HEK293 (cell line): ENCODE data around the gene CITED1.

Experiments
- CTCF ChIA-PET: fragments of 350-600 bp; formaldehyde crosslinking; extraction: SDS; loops from one replicate; lab custom pipeline; 2021; ENCODE audit warnings: antibody characterized with exemption; lab: Yijun Ruan, JAX
- POLR2A ChIA-PET: fragments of 300-600 bp; formaldehyde crosslinking; extraction: SDS; loops from one replicate; lab custom pipeline; 2020; ENCODE audit warnings: antibody characterized with exemption, inconsistent platforms; lab: Yijun Ruan, JAX
- H3K27ac ChIP-seq: fragments of 200-500 bp; sonication (Bioruptor generic); 2 replicates; pipeline ENCODE4 v1.5.1; 2014; ENCODE audit warnings: low read depth, low read length, control low read depth, inconsistent platforms; ENCODE audit errors: extremely low read depth
- H3K36me3 ChIP-seq, 2 experiments: fragments of 200-500 bp in 1 of 2; sonication (Bioruptor generic) in 1 of 2; 1 replicate in 1 of 2; 2 replicates in 1 of 2; pipeline ENCODE4 v1.5.1; 2014 to 2017; ENCODE audit warnings: inconsistent platforms in 2 of 2, low read length in 2 of 2; ENCODE audit not compliant: control insufficient read depth in 2 of 2, insufficient read depth in 1 of 2
- H3K4me1 ChIP-seq: fragments of 200-500 bp; sonication (Bioruptor generic); 2 replicates; pipeline ENCODE4 v1.5.1; 2014; ENCODE audit warnings: mild to moderate bottlenecking, low read length, inconsistent platforms; ENCODE audit not compliant: control insufficient read depth, insufficient read depth
- H3K4me3 ChIP-seq: 2 replicates; pipeline ENCODE4 v1.5.1; 2011; ENCODE audit warnings: low read depth, mild to moderate bottlenecking, control low read depth, low read length, moderate library complexity
- H3K9me3 ChIP-seq: fragments of 200-500 bp; sonication (Bioruptor generic); 2 replicates; pipeline ENCODE4 v1.5.1; 2014; ENCODE audit warnings: low read depth, low read length, inconsistent platforms; ENCODE audit not compliant: control insufficient read depth, insufficient read depth
- BCL11B ChIP-seq: fragments of 450-650 bp; formaldehyde crosslinking; IDR thresholded peaks from 2 replicates; pipeline ENCODE4 v1.5.1; 2016; ENCODE audit warnings: low read depth, missing biosample characterization, missing genetic modification characterization
- CTCF ChIP-seq: fragments of 450-650 bp; formaldehyde crosslinking; IDR thresholded peaks from 2 replicates; pipeline ENCODE4 v1.5.1; 2016; ENCODE audit warnings: missing biosample characterization, missing genetic modification characterization
- GLIS1 ChIP-seq: fragments of 450-650 bp; formaldehyde crosslinking; IDR thresholded peaks from 2 replicates; pipeline ENCODE4 v1.5.1; 2016; ENCODE audit warnings: missing biosample characterization, missing genetic modification characterization
- SALL2 ChIP-seq: fragments of 450-650 bp; formaldehyde crosslinking; IDR thresholded peaks from 2 replicates; pipeline ENCODE4 v1.5.0; 2017; ENCODE audit warnings: missing biosample characterization, mild to moderate bottlenecking, missing genetic modification characterization, borderline replicate concordance
- TRIM28 ChIP-seq: IDR thresholded peaks from 2 replicates; pipeline ENCODE4 v1.6.1; 2011; ENCODE audit warnings: low read length, control low read depth, borderline replicate concordance
- ZBTB17 ChIP-seq: fragments of 450-650 bp; formaldehyde crosslinking; IDR thresholded peaks from 2 replicates; pipeline ENCODE4 v1.5.1; 2016; ENCODE audit warnings: missing biosample characterization, missing genetic modification characterization
- ZBTB21 ChIP-seq: fragments of 450-650 bp; formaldehyde crosslinking; IDR thresholded peaks from 2 replicates; pipeline ENCODE4 v1.5.1; 2017; ENCODE audit warnings: missing biosample characterization, missing genetic modification characterization
- ZNF112 ChIP-seq: fragments of 450-650 bp; formaldehyde crosslinking; IDR thresholded peaks from 2 replicates; pipeline ENCODE4 v1.5.0; 2017; ENCODE audit warnings: missing biosample characterization, missing genetic modification characterization
- ZNF138 ChIP-seq: fragments of 450-650 bp; formaldehyde crosslinking; IDR thresholded peaks from 2 replicates; pipeline ENCODE4 v1.5.1; 2016; ENCODE audit warnings: missing biosample characterization, missing genetic modification characterization, borderline replicate concordance
- ZNF146 ChIP-seq: fragments of 450-650 bp; formaldehyde crosslinking; IDR thresholded peaks from 2 replicates; pipeline ENCODE4 v1.5.1; 2016; ENCODE audit warnings: missing biosample characterization, missing genetic modification characterization
- ZNF157 ChIP-seq: fragments of 450-650 bp; formaldehyde crosslinking; IDR thresholded peaks from 2 replicates; pipeline ENCODE4 v1.5.1; 2016; ENCODE audit warnings: missing biosample characterization, missing genetic modification characterization
- ZNF16 ChIP-seq: fragments of 450-650 bp; formaldehyde crosslinking; IDR thresholded peaks from 2 replicates; pipeline ENCODE4 v1.5.1; 2016; ENCODE audit warnings: low read depth, missing biosample characterization, missing genetic modification characterization
- ZNF274 ChIP-seq, 2 experiments: fragments of 200-500 bp in 1 of 2; fragments of 450-650 bp in 1 of 2; sonication (Bioruptor generic) in 1 of 2; formaldehyde crosslinking in 1 of 2; IDR thresholded peaks; 2 replicates each; pipeline versions ENCODE4 v1.5.1 to v1.6.1; 2014 to 2016; ENCODE audit warnings: borderline replicate concordance in 1 of 2, inconsistent platforms in 1 of 2, low read length in 1 of 2, missing biosample characterization in 1 of 2, missing genetic modification characterization in 1 of 2
- ZNF324 ChIP-seq: fragments of 450-650 bp; formaldehyde crosslinking; IDR thresholded peaks from 2 replicates; pipeline ENCODE4 v1.5.1; 2016; ENCODE audit warnings: missing biosample characterization, missing genetic modification characterization
- ZNF341 ChIP-seq: fragments of 450-650 bp; formaldehyde crosslinking; IDR thresholded peaks from 2 replicates; pipeline ENCODE4; 2016; ENCODE audit warnings: low read depth, missing biosample characterization, missing genetic modification characterization
- ZNF416 ChIP-seq: fragments of 450-650 bp; formaldehyde crosslinking; IDR thresholded peaks from 2 replicates; pipeline ENCODE4 v1.5.1; 2016; ENCODE audit warnings: missing biosample characterization, missing genetic modification characterization
- ZNF423 ChIP-seq: fragments of 450-650 bp; formaldehyde crosslinking; IDR thresholded peaks from 2 replicates; pipeline ENCODE4 v1.5.1; 2016; ENCODE audit warnings: missing biosample characterization, missing genetic modification characterization
- ZNF514 ChIP-seq: fragments of 450-650 bp; formaldehyde crosslinking; IDR thresholded peaks from 2 replicates; pipeline ENCODE4 v1.5.1; 2016; ENCODE audit warnings: missing biosample characterization, missing genetic modification characterization
- ZNF623 ChIP-seq: fragments of 450-650 bp; formaldehyde crosslinking; IDR thresholded peaks from 2 replicates; pipeline ENCODE4 v1.5.1; 2016; ENCODE audit warnings: missing biosample characterization, missing genetic modification characterization
- ZNF660 ChIP-seq: fragments of 450-650 bp; IDR thresholded peaks from 2 replicates; pipeline ENCODE4 v1.5.1; 2018; ENCODE audit warnings: missing biosample characterization, mild to moderate bottlenecking, missing genetic modification characterization
- ZNF670 ChIP-seq: fragments of 450-650 bp; formaldehyde crosslinking; IDR thresholded peaks from 2 replicates; pipeline ENCODE4 v1.5.1; 2016; ENCODE audit warnings: missing biosample characterization, missing genetic modification characterization, low read depth
- ZNF776 ChIP-seq: fragments of 450-650 bp; formaldehyde crosslinking; IDR thresholded peaks from 2 replicates; pipeline ENCODE4 v1.5.0; 2017; ENCODE audit warnings: missing biosample characterization, missing genetic modification characterization, borderline replicate concordance
- ZNF791 ChIP-seq: fragments of 450-650 bp; formaldehyde crosslinking; IDR thresholded peaks from 2 replicates; pipeline ENCODE4 v1.5.1; 2016; ENCODE audit warnings: missing biosample characterization, missing genetic modification characterization
- ZNF830 ChIP-seq: fragments of 450-650 bp; IDR thresholded peaks from 2 replicates; pipeline ENCODE4 v1.5.0; 2018; ENCODE audit warnings: missing biosample characterization, missing genetic modification characterization, low read depth, mild to moderate bottlenecking, moderate library complexity
- TF ChIP-seq, protein P1 (sequence below): fragments of 450-650 bp; formaldehyde crosslinking; IDR thresholded peaks from 2 replicates; pipeline ENCODE4 v1.5.1; 2017; ENCODE audit warnings: missing biosample characterization, missing genetic modification characterization
- TF ChIP-seq, protein P2 (sequence below): fragments of 450-650 bp; IDR thresholded peaks from 2 replicates; pipeline ENCODE4 v1.5.1; 2018; ENCODE audit warnings: missing biosample characterization, missing genetic modification characterization

The CITED1 gene

DNA sequence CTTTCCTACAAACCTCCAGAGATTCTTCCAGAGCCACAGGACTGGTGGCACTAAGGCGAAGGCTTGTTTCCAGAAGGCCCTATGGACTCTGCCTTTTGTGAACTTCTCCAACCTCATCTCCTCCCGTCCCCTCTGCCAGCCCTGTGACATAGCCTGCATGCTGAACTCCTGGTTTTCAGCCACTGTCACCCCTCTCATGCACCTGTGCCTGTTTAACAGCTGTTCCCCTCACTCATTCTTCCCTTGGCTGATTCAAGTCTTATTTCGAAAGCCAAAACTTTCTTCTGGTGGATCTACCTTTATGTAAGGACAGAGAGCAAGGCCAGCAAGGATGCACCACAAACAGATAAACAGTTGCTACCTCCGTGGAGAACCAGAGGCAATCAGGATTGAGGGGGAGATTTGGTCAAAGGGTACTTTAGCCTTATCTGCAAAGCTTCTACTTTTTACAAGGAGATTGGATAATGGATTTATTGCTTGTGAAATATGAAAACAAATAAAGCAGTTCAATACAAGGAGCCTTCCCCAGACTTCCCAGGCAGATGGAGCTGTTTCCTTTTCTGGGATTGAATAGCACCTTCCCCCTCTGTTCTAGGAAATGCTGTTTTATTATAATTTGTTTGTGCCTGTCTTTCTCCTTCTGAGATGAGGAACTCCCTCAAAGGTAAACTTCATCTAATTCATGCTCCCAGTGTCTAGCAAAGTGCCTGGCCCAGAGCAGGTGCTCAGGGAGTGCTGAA, 5.7 kb downstream of the CITED1 start:
- Histone ChIP-seq H3K4me1 (no peaks in the 10 kb centered on the region), H3K27ac (no peak overlapping the region), H3K36me3 (peaks cover 0 to 14% of the 10 kb centered on the region in 2 experiments; a peak in 1 of 3 replicates), H3K9me3 (no peaks in the 10 kb centered on the region), H3K4me3 (no peak overlapping the region)
- POLR2A ChIA-PET, result interaction anchor here (1.2 kb wide), 1 partner anchor 23 kb away, joined by 3 read pairs; the partner anchor contains the start of gene RPS4X
- TF ChIP-seq ZNF324 (tag by site-specific recombination), result no peak
- TF ChIP-seq GLIS1 (tag by site-specific recombination), result no peak
- no peak for TF ChIP-seq ZNF16 (tag by site-specific recombination)
- no peak for TF ChIP-seq ZBTB17 (tag by site-specific recombination)
- no peak for TF ChIP-seq ZNF157 (tag by site-specific recombination)
- TF ChIP-seq ZNF274 (IDR thresholded peaks at IDR 0.05; ENCODE audit: low read length), result no peak
- no peak for TF ChIP-seq ZNF274 (tag by site-specific recombination; IDR thresholded peaks at IDR 0.05; ENCODE audit: borderline replicate concordance)
- TF ChIP-seq ZNF670 (tag by site-specific recombination), result no peak
- TF ChIP-seq ZNF514 (tag by site-specific recombination), result no peak
- TF ChIP-seq ZNF112 (tag by site-specific recombination), result no peak
- no peak for TF ChIP-seq ZNF830
- TF ChIP-seq ZNF791 (tag by site-specific recombination), result no peak
- 0 out of 2 replicates have a peak, but pooled peaks have one; percentile 15 for TF ChIP-seq ZNF341 (tag by site-specific recombination)
- TF ChIP-seq ZNF138 (tag by site-specific recombination), result no peak
- 0 out of 2 replicates have a peak, but pooled peaks have one; percentile 11 for TF ChIP-seq CTCF
- CTCF ChIA-PET, result interaction anchor here (0.6 to 1.7 kb wide), 5 partner anchors 10 to 178 kb away, joined by 3 to 4 read pairs (median 4); no protein-coding TSS in a partner anchor

DNA sequence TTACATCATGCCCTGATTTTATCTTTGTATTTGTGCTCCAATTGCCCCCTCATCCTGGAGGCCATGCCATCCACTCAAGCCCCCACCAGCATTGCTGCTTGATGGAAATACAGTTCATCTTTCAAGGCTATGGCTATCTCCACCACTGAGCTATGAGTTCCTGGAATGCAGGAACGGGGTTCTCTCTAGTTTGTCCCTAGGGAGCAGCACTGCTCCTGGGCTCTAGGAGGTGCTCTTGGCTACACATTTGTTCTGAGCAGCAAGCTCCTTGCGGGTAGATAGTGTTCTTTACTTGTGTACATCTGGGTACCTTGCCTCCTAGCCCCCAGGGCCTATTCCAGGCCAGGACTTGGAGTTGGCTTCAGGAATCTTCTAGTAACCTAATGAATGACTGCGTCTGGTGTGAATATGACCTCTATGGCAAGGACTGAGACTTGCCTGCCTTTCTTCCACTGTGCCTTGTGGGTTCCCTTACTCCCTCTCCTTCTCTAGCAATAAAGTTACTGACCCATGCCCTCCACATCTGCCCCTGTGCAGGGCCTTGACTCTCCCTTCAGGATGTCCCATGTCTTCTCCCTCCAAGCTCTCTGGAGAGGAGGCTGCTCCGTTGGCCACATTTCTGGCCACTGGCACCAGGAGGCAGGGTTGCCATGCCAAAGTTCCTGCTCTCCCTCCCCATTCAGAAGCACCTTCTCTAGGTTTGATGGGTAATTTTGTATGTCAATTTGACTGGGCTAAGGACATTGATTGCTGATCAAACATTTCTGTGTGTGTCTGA, 7.6 kb downstream of the CITED1 start:
- Histone ChIP-seq H3K27ac (no peak overlapping the region), H3K9me3 (peaks cover under 1% of the 10 kb centered on the region), H3K4me1 (no peaks in the 10 kb centered on the region), H3K4me3 (no peak overlapping the region), H3K36me3 (peaks cover 0 to 14% of the 10 kb centered on the region in 2 experiments; a peak in 1 of 3 replicates)
- ChIA-PET CTCF (interaction anchor here (0.5 to 1.8 kb wide), 15 partner anchors 9 to 837 kb away, joined by 3 to 6 read pairs (median 3); partner anchors contain the start of gene RPS4X), POLR2A (interaction anchor here (1.1 kb wide), 1 partner anchor 21 kb away, joined by 10 read pairs; the partner anchor contains the start of gene RPS4X)
- TF ChIP-seq CTCF (peak; percentile 11; the same call in 1 of the 2 replicates), ZBTB21 (no peak), ZNF16 (tag by site-specific recombination) (no peak), ZNF146 (tag by site-specific recombination) (no peak), ZNF623 (tag by site-specific recombination) (no peak), ZNF776 (tag by site-specific recombination) (no peak), ZNF423 (tag by site-specific recombination) (0 out of 2 replicates have a peak, but pooled peaks have one; percentile 4), TRIM28 (peak; percentile 37; the same call in 1 of the 2 replicates), SALL2 (tag by site-specific recombination) (no peak), ZNF416 (tag by site-specific recombination) (no peak), ZNF660 (tag by site-specific recombination) (no peak), BCL11B (no peak)
- TF ChIP-seq, protein P1, sequence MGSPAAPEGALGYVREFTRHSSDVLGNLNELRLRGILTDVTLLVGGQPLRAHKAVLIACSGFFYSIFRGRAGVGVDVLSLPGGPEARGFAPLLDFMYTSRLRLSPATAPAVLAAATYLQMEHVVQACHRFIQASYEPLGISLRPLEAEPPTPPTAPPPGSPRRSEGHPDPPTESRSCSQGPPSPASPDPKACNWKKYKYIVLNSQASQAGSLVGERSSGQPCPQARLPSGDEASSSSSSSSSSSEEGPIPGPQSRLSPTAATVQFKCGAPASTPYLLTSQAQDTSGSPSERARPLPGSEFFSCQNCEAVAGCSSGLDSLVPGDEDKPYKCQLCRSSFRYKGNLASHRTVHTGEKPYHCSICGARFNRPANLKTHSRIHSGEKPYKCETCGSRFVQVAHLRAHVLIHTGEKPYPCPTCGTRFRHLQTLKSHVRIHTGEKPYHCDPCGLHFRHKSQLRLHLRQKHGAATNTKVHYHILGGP (tag by site-specific recombination), result peak; percentile 79
- TF ChIP-seq, protein P2, sequence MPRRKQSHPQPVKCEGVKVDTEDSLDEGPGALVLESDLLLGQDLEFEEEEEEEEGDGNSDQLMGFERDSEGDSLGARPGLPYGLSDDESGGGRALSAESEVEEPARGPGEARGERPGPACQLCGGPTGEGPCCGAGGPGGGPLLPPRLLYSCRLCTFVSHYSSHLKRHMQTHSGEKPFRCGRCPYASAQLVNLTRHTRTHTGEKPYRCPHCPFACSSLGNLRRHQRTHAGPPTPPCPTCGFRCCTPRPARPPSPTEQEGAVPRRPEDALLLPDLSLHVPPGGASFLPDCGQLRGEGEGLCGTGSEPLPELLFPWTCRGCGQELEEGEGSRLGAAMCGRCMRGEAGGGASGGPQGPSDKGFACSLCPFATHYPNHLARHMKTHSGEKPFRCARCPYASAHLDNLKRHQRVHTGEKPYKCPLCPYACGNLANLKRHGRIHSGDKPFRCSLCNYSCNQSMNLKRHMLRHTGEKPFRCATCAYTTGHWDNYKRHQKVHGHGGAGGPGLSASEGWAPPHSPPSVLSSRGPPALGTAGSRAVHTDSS (tag by site-specific recombination), result no peak
